Measurements from ENCODE around the gene PLEKHA6. TPM values are rescaled to one million over a fixed set of nuclear protein-coding genes. Genes with fewer than 3 reads are reported as not detected.
A peak's percentile ranks its signal among the peaks of the same experiment; 100 is the strongest.

The PLEKHA6 gene
- total RNA-seq, 4 donors from 2014 or later: 8.7 to 17.8 (median 11.4) TPM

- no peaks in the 10 kb centered on the region for H3K36me3 ChIP-seq
- 77 to 79% methylated on average over 3 to 5 of the region's 5 CpGs for WGBS, 2 donors (ENCODE audit: low coverage in 1 of 2)
- H3K27ac ChIP-seq: no peak overlapping the region
- no peak for ATAC-seq
- peaks cover 0 to 13% (median 0%) of the 10 kb centered on the region in 3 donors for H3K4me1 ChIP-seq
- no peak for TF ChIP-seq POLR2AphosphoS5 (IDR thresholded peaks at IDR 0.05)
- no peak for TF ChIP-seq EP300 (IDR thresholded peaks at IDR 0.05)
- no peak for TF ChIP-seq POLR2A (IDR thresholded peaks at IDR 0.05)
- TF ChIP-seq, protein P1, sequence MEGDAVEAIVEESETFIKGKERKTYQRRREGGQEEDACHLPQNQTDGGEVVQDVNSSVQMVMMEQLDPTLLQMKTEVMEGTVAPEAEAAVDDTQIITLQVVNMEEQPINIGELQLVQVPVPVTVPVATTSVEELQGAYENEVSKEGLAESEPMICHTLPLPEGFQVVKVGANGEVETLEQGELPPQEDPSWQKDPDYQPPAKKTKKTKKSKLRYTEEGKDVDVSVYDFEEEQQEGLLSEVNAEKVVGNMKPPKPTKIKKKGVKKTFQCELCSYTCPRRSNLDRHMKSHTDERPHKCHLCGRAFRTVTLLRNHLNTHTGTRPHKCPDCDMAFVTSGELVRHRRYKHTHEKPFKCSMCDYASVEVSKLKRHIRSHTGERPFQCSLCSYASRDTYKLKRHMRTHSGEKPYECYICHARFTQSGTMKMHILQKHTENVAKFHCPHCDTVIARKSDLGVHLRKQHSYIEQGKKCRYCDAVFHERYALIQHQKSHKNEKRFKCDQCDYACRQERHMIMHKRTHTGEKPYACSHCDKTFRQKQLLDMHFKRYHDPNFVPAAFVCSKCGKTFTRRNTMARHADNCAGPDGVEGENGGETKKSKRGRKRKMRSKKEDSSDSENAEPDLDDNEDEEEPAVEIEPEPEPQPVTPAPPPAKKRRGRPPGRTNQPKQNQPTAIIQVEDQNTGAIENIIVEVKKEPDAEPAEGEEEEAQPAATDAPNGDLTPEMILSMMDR (IDR thresholded peaks at IDR 0.05): no peak
- peaks cover 8% of the 10 kb centered on the region for H3K27me3 ChIP-seq
- H3K4me3 ChIP-seq: no peak overlapping the region
- no peaks in the 10 kb centered on the region for H3K9me3 ChIP-seq
Observed at GRCh38 chr1:204383163-204383904, 23.6 kb upstream of the PLEKHA6 start.

DNA sequence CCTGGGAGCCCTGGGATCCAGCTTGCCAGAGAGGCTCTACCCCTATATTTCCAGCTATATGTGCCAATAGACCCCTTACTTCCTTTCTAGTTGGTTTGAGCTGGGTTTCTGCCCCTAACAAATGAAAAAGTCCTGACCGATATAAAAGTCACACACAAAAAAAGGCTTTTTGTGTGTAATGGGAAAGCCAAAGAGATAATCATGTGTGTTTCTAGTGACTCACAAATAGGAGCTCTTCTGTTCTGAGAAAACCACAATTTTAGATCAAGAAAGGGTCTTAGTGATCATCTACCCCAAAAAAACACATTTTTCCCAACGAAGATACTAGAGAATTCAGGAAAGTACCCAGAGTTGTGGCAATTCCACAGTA lies 23.0 kb upstream of the PLEKHA6 start:
- H3K4me3 ChIP-seq: peak overlapping the region in 1 of 2 donors; percentile 13
- peaks cover 15% of the 10 kb centered on the region for H3K27me3 ChIP-seq
- TF ChIP-seq POLR2AphosphoS5 (IDR thresholded peaks at IDR 0.05): no peak
- no peak for TF ChIP-seq EP300 (IDR thresholded peaks at IDR 0.05)
- TF ChIP-seq, protein P1 (IDR thresholded peaks at IDR 0.05): no peak
- TF ChIP-seq POLR2A (IDR thresholded peaks at IDR 0.05): no peak
- 50 to 77% methylated on average over 2 of the region's 2 CpGs for WGBS, 2 donors (ENCODE audit: low coverage in 1 of 2)
- peaks cover 0 to 19% (median 2%) of the 10 kb centered on the region in 3 donors for H3K4me1 ChIP-seq
- no peak for ATAC-seq
- no peak overlapping the region for H3K27ac ChIP-seq
- no peaks in the 10 kb centered on the region for H3K36me3 ChIP-seq
- H3K9me3 ChIP-seq: no peaks in the 10 kb centered on the region

DNA sequence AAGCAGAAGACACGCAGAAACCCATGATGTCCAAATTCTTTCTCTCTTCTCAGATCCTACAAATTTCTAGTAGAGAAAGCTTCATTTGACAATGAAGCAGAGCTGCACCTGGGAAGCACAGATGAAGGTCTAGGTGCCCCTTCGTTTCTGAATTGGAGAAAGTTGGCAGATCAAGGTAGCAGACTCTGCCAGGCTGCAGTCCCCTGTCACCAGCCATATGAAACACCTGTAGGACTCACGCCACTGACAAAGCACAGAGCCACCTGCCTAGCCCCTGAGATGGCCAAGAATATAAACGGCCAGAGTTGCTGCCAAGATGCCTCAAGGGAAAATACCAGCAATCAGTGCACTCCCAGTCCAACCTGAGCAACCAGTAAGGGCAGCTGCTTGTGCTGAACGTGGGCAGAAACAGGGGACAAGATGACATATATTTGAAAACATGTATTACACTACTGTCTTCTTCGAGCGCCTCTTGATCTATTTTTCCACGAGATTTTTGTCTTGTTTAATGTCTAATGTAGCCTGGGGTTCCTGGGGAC lies 20.6 kb upstream of the PLEKHA6 start:
- no peak for ATAC-seq
- H3K27me3 ChIP-seq: peaks cover 38% of the 10 kb centered on the region
- H3K4me3 ChIP-seq: no peak overlapping the region
- no peak for TF ChIP-seq POLR2A (IDR thresholded peaks at IDR 0.05)
- no peak for TF ChIP-seq EP300 (IDR thresholded peaks at IDR 0.05)
- no peak for TF ChIP-seq POLR2AphosphoS5 (IDR thresholded peaks at IDR 0.05)
- TF ChIP-seq, protein P1 (IDR thresholded peaks at IDR 0.05): no peak
- 53 to 63% methylated on average over 6 to 8 of the region's 8 CpGs for WGBS, 2 donors (ENCODE audit: low coverage in 1 of 2)
- H3K9me3 ChIP-seq: no peaks in the 10 kb centered on the region
- peaks cover 0 to 28% (median 6%) of the 10 kb centered on the region in 3 donors for H3K4me1 ChIP-seq
- no peaks in the 10 kb centered on the region for H3K36me3 ChIP-seq
- H3K27ac ChIP-seq: no peak overlapping the region

GRCh38 chr1:204377800-204378668 lies 18.3 kb upstream of the PLEKHA6 start:
- Histone ChIP-seq H3K36me3 (no peaks in the 10 kb centered on the region), H3K4me3 (peak overlapping the region; percentile 7 to 53), H3K4me1 (peaks cover 0 to 19% (median 6%) of the 10 kb centered on the region in 3 donors), H3K27ac (no peak overlapping the region), H3K27me3 (peaks cover 61% of the 10 kb centered on the region), H3K9me3 (no peaks in the 10 kb centered on the region)
- 5 to 13% methylated on average over 7 to 8 of the region's 55 CpGs for WGBS, 2 donors (ENCODE audit: low coverage in 1 of 2)
- TF ChIP-seq POLR2A (IDR thresholded peaks at IDR 0.05): no peak
- TF ChIP-seq, protein P1 (IDR thresholded peaks at IDR 0.05): peak in 1 of 4 experiments; percentile 5
- ATAC-seq: peak; percentile 44
